Suppressor macrophage (primary cell): ENCODE data around the gene BOK.
A peak's percentile ranks its signal among the peaks of the same experiment; 100 is the strongest.
"Not testable (repeated sequence)": the region's sequence is repeated elsewhere in the genome, so short reads cannot be mapped to it uniquely, and the experiment has no call there.

Experiments used
- DNase-seq, 4 experiments: peaks; one replicate each; pipeline ENCODE4 v3.0.0-alpha.2; 2020 to 2022

Gene BOK

DNA sequence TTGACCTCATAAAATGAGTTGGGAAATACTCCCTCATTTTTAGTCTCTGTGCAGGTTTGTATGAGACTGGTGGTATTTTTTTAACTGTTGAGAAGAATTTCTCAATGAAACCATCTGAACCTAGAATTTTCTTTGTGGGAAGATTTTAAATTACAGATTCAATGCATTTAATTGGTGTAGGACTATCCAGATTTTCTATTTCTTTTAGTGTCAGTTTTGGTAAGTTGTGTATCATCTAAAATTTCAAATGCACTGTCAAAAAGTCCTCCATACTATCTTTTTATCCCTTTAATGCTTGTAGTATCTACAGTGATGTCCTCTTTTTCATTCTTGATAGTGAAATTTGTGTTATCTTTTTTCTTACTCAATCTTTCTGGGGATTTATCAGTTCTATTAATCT is 1.8 kb upstream of the BOK start:
- no peak for DNase-seq

DNA sequence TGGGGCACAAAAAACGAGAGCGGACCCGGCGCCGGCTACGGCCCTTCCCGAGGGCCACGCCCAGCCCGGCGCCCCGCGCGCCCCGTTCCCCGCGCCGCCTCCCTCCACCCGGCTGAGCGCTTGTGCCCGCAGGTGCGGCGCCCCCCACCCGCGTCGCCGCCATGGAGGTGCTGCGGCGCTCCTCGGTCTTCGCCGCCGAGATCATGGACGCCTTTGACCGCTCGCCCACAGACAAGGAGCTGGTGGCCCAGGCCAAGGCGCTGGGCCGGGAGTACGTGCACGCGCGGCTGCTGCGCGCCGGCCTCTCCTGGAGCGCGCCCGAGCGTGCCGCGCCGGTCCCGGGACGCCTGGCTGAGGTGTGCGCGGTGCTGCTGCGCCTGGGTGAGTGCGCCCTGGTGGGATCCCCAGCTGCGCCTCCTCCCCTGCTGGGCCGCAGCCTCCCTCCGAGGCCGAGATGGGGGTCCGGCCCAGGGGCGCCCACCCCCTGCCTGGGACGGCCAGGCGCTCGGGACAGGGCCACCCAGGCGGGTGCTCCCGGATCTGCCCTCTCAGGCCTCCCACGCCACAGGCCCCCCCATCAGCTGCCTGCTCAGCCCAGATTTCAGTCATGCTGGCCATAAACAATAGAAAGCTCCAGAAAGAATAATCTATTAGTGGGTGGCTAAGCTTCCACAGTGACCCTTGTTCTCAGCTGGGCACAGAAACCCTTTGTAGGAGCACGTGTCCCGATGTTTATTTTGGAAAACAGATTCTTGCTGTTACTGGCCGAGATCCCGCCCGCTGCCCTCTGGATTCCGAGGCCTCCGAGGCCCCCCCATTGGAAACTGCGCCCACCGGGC is 997 bp downstream of the BOK start:
- DNase-seq = peak in 2 of 4 experiments; percentile 32 to 50

DNA sequence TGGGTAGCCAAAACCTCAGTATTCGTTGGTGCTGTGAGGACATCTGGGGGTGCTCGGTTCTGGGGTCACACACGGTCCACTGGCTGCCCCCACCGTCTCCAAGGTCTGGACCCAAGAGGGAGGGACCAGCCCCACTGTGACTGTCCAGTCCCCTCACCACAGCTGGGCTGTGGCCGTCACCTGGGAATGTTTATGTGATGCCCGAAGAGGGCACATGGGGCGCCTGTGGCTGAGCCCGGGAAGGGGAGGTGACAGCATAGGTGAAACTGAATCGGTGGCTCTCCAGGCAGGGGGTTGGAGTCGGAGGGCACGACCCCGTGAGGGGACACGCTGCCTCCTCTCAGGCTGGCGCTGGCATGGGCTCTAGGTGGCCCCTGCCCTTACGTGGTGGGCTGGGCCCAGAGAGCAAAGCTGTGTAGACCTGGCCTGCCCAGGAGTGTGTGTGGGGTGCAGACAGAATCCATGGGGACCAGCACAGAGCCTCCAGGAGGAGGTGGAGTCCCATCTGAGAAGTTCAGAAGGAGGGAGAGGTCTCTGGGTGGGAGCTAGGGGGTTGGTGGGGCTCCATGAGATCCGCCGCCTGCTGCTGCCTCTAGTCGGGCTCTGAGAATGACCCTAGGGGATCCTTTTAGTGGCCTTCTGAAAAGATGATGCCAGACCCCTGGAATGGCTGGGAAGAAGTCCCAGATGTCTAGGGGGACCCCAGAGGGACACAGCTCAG is 1.8 kb downstream of the BOK start:
- DNase-seq = no peak

DNA sequence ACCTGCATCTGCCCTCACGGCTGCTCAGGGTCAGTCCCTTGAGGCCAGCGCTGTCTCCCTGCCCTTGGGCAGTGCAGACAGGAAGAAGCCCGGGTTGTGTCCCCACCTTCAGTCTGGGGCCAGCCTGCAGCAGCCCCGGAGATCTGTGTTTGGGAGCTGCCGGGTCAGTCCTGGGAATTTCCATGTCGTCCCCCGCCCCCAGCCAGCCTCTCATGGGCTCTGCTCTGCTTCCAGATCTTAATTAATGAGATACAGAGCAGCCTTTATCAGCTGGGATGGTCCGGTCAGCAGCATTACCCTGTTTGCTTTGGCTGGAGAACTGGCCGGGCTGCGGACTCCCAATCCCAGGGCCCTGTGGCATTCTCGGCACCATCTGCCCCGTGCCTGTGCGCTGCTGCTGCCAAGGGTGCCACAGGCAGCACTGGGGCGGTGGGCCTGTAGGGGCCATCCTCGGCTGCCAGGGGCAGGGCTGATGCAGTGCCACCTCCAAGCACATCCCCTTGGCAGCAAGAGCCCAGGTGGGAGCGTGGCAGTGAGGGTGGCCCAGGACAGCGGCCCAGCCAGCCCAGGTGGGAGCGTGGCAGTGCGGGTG is 2.4 kb downstream of the BOK start:
- no peak for DNase-seq

DNA sequence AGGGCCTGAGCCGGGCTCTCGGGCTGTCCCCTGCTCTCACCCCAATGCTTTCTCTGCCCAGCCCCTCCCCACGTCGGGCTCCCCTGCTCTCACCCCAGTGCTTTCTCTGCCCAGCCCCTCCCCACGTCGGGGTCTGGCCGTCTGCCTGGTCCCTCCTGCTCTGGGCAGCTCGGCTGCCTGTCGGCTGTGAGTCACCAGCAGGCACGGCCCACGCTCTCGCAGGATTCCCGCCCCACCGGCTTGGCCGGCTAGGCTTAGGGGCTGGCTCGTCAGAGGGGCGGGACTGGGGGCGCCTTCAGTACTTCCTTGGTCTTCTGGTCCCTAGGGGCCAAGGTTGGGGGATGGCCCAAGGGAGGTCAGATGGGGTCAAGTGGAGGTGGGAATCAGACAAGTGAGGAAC is 3.3 kb downstream of the BOK start:
- DNase-seq = no peak

DNA sequence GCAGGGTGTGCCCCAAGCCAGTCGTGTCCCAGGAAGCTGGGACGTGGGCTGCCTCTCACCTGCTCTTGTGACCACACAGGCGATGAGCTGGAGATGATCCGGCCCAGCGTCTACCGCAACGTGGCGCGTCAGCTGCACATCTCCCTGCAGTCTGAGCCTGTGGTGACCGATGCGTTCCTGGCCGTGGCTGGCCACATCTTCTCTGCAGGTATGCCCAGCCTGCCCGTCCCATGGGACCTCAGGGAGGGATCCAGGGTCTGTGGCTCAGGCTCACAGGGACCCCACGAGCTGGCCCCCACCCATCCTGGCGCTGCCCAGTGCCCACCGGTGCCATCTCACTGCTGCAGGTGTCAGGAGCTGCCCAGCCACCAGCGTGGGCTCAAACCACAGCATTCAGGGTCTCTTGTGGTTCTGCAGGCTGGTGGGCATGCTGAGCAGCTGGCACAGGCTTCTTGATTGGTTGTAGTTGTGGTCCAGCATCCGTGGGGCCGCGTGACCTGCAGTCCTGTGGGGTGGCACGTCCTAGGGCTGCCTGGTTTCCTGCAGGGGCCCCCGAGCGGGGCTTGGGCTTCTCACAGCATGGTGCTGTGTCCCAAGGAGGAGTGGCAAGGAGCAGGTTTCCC is 3.8 kb downstream of the BOK start:
- no peak for DNase-seq

DNA sequence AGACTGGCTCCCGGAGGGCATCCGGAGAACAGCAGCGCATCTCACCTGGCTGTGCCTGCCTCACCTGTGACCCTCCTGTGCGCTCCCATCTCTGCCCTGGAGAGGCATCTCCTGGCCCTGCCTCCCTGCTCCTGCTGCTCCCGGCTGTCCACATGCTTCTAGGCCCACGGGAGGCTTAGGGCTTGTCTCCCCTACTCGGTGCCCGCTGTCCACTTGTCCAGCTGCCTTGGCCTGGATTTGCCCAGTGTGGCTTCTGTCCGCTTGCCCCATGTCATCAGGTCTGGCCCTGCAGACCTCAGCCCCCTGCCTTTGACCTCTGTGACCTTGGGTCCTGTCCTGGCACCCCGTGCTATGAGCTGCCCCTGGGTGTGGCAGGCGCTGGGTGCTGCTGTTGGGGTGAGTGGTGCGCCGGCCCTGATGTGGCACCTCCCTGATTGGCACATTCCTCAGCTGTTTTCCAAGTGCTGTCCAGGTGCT is 4.5 kb downstream of the BOK start:
- DNase-seq = no peak

DNA sequence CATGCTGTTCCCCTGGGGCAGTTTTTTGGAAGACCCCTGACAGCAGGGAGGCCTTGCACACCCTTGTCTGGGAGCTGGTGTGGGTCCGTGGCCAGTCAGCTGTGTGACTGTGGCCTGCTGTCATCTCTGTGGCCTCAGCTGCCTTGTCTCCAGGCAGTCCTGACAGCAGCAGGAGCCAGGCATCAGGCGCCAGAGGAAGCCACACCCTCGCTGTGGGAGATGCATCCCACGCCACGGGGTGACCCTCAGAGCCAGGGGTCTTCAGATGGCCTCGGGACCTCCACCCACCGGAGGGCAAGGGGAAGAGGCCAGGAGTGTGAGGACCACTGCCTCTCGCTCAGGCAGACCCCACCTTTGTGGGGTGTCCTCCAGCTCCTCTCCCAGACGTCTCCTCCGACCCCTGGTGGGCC is 5.0 kb downstream of the BOK start:
- DNase-seq = no peak

DNA sequence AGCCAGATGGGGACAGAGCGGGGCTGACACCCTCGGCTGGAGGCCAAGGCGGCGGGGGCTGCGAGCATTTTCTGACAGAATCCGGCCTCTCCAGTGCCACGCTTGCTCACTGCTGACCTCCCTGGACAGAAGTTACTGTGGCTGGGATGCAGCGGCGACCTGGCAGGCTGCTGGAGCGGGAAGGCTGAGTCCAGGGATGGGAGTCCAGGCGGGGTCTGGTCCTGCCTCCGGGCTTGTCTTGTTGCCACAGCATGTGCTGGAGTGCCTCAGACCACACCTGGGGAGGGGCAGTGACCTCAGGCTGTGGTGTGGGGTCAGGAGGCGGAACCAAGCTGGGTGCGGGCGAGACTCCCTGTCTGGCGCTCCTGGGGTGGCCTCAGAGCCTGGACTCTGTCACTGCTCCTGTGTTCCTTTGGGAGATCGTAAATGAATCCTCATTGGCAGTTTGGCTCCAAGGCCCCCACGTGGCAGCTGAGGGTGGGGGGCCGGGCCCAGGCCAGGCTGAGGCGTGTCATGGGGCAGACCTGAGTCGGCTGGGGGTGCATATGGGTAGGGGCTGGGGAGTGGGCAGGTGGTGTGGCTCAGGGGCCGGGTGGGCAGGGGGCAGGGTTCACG is 5.5 kb downstream of the BOK start:
- no peak for DNase-seq

DNA sequence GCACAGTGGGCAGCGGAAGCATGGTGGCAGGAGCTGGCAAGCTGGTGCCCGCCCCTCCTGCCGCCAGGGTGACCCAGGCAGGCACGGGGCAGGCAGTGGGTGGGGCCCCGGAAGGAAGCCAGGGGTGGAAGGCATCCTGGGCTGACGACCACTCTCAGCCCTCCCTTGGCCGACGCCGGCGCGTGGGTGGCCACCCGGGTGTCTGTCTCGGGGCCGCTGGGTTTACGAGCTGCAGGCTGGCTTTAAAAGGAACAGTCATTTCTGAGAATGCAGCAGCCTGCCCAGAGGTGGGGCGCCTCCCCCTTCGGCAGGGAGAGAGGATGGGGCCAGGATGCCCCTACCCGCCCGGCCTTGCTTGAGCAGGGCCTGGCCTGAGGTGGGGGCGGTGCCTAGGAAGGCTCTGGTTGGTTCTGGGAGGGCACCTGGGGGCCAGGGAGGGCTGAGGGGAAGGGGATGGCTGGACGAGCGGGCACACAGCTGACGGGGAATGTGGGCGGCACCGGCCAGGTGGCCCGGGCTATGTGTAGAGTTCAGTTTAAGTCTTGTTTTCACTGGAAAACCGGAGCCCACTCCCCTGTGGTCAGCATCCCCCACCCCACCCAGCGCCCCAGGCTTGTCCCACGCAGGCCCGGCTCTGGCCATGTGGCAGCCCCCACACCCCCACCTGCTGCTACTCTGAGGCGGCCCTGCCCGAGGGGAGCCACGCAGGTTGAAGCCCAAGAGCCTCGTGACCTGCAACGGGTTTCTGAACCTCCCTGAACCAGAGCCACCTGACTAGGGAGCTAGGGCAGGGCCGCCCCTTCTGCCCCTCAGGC is 6.3 kb downstream of the BOK start:
- no peak for DNase-seq

DNA sequence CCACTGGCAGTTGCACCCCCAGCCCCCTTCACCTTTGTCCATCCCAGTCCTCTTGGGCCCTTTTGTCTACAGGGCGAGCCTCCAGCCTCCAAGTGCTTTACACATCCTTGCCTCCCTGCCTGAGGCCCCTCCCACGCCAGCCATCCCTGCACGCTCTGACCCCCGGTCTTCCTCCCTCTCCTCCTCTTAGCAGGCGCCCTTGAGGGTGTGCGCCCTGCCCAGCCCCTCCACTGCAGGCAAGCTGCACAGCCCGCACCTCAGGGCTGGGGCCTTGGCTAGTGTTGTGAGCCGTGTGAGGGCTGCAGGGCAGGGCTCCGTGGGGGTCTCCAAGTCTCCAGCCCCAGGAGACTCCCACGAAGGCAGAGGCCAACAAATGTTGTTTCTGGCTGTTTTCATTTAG is 6.9 kb downstream of the BOK start:
- DNase-seq = no peak

DNA sequence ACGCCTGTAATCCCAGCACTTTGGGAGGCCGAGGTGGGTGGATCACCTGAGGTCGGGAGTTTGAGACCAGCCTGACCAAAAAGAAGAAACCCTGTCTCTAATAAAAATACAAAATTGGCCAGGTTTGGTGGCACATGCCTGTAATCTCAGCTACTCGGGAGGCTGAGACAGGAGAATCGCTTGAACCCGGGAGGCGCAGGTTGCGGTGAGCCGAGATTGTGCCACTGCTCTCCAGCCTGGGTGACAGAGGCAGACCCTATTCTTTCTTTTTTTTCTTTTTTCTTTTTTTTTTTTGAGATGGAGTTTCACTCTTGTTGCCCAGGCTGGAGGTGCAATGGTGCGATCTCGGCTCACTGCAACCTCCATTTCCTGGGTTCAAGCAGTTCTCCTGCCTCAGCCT is 7.5 kb downstream of the BOK start:
- DNase-seq = not testable (repeated sequence)

DNA sequence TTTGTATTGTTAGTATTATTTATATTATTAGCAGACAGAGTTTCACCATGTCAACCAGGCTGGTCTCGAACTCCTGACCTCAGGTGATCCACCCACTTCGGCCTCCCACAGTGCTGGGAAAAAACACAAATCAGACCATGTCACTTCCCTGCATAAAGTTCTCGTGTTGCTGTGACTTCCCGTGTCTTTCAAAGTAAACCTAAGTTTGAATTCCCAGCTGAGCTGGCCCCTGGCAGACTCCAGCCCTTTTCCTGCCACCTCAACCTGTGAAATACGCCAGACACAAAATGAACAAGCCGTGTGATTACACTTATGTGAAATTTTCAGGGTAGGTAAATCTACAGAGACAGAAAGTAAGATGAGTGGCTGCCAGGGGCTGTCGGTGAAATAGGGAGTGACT is 7.9 kb downstream of the BOK start:
- DNase-seq = no peak

DNA sequence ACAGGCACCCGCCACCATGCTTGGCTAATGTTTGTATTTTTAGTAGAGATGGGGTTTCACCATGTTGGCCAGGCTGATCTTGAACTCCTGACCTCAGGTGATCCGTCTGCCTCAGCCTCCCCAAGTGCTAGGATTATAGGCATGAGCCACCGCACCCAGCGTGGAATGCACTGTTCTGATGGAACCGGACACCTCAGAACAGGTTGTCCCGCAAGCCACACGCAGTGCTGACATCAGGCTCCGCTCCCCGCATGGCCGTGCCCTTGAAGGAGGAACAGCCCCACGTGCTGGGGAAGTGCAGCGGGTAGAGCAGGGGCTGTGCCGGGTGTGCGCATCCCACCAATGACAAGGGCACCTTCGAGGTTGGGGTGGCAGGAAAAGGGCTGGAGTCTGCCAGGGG is 8.7 kb downstream of the BOK start:
- DNase-seq = not testable (repeated sequence)

DNA sequence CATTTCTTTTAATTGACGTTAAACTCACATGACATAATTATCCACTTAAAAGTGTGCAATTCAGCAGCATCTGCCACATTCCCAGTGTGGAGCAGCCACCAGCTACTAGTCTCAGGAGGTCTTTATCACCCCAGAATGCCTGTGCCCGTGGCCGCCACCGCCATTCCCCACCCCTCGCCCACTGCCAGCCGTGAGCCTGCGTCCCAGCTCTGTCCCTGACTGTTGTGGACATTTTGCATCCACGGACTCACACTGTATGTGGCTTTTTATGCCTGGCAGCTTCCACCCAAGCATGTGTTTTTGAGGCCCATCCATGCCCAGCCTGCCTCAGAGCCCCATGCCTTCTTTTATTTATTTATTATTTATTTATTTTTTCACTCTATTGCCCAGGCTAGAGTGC is 9.2 kb downstream of the BOK start:
- no peak for DNase-seq

DNA sequence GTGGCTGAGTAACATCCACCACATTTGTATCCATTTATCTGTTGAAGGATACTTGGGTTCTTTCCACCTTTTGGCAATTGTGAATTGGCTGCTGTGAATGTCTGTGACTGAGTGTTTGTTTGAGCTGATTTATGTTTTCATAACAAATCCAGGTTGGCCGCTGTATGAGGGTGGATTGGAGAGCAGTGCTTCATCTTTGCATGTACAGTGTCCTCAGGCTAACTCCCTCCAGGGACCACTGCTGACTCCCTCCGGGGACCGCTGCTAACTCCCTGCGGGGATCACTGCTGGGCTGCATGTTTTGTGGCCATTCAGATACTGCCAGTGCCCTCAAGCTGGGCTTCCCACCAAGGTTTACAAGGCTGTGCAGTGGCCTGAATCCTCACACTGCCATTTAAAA is 10.2 kb downstream of the BOK start:
- DNase-seq = no peak

DNA sequence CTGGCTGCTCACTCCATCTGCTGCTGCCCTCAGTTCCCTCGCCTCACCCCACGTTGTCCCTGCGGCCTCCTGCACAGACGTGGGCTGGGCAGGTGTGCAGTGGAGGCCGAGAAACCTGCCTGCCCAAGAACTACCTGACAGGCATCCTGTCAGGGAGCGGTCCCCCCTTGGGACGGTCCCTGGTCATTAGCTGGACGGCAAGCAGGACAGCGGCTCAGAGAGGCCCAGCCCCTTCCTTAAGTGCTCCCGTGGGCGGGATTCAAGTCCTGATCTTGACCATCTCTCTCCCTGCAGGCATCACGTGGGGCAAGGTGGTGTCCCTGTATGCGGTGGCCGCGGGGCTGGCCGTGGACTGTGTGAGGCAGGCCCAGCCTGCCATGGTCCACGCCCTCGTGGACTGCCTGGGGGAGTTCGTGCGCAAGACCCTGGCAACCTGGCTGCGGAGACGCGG is 11.3 kb downstream of the BOK start:
- no peak for DNase-seq

DNA sequence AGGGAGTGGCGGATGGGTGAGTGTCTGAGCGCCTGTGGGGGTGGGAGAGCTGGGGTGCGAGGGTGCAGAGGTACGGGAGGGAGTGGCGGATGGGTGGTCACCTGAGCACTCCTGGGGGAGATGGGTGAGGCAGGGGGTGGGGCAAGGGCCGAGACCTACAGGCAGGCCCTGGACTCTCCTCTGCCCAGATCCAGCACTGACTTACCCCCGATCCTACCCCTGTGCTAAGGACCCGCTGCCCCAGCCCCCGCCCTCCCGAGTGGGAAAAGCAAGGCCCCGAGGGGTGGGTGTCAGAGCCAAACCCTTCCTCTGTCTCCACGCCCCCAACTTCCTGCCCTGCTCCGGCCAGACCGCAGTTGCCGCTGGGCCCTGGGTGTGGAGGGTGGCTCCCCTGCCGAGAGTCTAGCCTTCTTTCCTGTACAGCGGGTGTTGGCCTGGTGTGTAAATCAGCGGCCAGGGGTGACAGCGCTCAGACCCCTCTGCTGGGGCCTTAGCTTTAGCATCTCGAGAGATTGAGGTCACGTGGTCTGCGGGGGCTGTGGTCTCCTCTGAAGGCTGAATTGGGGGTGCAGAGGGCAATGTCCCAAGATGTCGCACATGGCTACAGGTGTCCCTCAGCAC is 12.5 kb downstream of the BOK start:
- peak in 1 of 4 experiments; percentile 8 for DNase-seq

DNA sequence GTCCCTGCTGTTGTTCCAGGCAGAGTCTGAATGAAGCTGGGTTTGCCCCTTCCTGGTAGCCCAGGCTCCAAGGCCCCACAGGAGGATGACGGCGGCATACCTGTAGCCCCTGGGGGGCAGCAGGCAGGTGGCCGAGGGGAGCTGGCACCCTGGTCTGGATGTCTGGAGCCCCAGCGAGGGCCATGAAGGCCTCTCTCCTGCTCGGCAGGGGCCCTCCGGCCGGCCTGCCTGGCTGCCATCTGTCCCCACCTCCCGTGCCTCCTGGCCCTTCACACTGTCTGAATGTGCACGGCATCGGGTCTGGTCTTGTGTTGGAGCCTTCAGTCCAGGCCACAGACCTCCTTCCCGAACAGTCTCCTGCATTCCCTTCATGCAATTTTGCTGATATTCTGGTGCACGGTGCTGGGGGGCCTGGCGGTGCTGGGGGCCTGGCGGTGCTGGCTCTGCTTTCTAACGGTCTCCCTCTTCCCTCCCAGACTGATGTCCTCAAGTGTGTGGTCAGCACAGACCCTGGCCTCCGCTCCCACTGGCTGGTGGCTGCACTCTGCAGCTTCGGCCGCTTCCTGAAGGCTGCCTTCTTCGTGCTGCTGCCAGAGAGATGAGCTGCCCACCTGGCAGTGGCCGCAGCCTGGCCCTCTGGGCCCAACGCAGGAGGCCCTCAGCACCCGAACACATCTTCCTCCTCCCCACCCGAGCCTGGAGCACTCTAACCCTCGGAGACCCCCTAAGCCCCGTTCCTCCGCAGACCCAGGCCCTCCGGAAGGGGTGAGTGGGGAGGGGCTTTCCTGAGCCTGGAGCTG is 13.5 kb downstream of the BOK start:
- DNase-seq = no peak

DNA sequence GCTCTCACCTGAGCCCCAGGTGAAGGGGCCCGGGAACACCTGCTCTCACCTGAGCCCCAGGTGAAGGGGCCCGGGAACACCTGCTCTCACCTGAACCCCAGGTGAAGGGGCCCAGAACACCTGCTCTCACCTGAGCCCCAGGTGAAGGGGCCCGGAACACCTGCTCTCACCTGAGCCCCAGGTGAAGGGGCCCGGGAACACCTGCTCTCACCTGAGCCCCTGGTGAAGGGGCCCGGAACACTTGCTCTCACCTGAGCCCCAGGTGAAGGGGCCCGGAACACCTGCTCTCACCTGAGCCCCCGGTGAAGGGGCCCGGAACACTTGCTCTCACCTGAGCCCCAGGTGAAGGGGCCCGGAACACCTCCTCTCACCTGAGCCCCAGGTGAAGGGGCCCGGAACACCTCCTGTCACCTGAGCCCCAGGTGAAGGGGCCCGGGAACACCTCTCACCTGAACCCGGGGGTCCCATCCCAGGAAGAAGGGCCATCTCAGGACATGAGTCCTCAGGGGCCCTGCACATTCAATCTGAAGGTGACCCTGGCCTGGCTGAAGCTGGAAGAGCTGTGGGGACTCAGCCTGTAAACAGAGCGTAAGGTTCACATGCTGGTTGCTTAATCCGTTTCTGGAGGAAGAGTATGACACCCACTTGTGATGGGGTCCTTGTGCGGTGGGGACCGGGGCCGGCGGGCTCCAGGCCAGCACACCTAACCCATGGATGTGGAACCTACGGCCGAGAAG is 14.5 kb downstream of the BOK start:
- DNase-seq = peak in 1 of 4 experiments; percentile 21
